ENCODE data around the gene PALLD. TPM values are rescaled to one million over a fixed set of nuclear protein-coding genes. Genes with fewer than 3 reads are reported as not detected.

Gene PALLD
- total and polyA plus RNA-seq, 2 of the 8 experiments (the other 6 are each of a cell fraction or from before 2014, with no cell fraction given) = 10.5 to 25.0 TPM

DNA sequence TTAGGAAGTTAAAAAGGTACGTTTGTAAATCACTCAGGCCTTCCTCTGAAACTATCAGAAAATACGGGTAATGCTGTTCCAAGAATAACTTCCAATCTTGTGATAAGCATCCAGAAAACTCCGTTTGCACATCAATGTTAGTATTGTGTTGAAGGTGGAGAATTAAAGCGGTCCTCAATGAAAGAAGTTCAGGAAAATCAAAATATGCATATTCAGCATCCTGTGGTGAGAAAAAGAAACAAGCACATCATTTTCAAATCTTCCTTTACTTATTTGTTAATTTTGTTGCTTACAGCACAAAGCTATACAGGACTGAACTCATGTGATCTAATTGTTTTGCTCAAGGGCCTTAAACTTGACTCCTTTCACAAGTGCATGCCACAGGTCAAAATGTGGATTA, 35.0 kb upstream of the PALLD start (continued):
- TF ChIP-seq SIN3A (conservative IDR thresholded peaks at IDR 0.05 in 1 of 2, IDR thresholded peaks at IDR 0.05 in 1 of 2; ENCODE audit: low read depth in 1 of 2, low read length in 2 of 2) = no peak
- no peak for TF ChIP-seq JUN (IDR thresholded peaks at IDR 0.05; ENCODE audit: low read depth, low read length)
- no peak for TF ChIP-seq CTBP2 (IDR thresholded peaks at IDR 0.05; ENCODE audit: borderline replicate concordance, insufficient read depth, insufficient read length, low read length)

Data from H1 (cell line).